Measurements from ENCODE around the gene FABP7.

FABP7 gene

DNA sequence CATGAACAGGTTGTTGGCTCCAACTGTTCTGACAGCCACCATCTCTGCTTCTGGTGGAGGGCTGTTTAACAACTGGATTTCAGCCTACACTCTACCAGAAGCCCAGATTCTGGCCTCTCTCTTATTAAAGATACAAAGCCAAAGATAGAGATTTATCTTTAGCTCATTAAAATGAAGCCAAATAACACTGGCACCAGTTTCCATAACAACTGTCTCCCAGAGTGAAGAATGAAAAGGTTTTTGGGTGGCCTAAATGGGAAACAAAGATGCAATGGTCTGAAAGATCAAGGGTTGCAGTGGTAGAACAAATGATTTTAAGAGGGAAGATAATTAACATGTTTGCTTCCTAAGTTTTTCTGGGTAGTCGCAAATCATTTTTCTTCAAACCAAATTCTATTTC lies 6.4 kb downstream of the FABP7 start:
- no peaks in the 10 kb centered on the region for H3K9me3 ChIP-seq (ENCODE audit: insufficient read depth, low read length)
- H3K9ac ChIP-seq (ENCODE audit: low read length): no peak overlapping the region
- no peaks in the 10 kb centered on the region for H3K79me2 ChIP-seq (ENCODE audit: low read length)
- H3K36me3 ChIP-seq (replicated peaks; ENCODE audit: low read depth, low read length): no peaks in the 10 kb centered on the region
- H3K27me3 ChIP-seq (ENCODE audit: low read depth, low read length): peaks cover 11% of the 10 kb centered on the region
- no peak overlapping the region for H2AFZ ChIP-seq (ENCODE audit: low read depth, low read length)
- H4K20me1 ChIP-seq (ENCODE audit: insufficient read depth, low read length): no peaks in the 10 kb centered on the region
- H3K4me3 ChIP-seq (ENCODE audit: low read length): no peak overlapping the region
- H3K4me1 ChIP-seq (ENCODE audit: low read length): peaks cover 8% of the 10 kb centered on the region; the same call in 1 of the 2 replicates
- no peak overlapping the region for H3K27ac ChIP-seq (ENCODE audit: low read length)
- TF ChIP-seq EZH2phosphoT487 (IDR thresholded peaks at IDR 0.05; ENCODE audit: low read depth): no peak
- TF ChIP-seq, protein P1, sequence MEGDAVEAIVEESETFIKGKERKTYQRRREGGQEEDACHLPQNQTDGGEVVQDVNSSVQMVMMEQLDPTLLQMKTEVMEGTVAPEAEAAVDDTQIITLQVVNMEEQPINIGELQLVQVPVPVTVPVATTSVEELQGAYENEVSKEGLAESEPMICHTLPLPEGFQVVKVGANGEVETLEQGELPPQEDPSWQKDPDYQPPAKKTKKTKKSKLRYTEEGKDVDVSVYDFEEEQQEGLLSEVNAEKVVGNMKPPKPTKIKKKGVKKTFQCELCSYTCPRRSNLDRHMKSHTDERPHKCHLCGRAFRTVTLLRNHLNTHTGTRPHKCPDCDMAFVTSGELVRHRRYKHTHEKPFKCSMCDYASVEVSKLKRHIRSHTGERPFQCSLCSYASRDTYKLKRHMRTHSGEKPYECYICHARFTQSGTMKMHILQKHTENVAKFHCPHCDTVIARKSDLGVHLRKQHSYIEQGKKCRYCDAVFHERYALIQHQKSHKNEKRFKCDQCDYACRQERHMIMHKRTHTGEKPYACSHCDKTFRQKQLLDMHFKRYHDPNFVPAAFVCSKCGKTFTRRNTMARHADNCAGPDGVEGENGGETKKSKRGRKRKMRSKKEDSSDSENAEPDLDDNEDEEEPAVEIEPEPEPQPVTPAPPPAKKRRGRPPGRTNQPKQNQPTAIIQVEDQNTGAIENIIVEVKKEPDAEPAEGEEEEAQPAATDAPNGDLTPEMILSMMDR (IDR thresholded peaks at IDR 0.05; ENCODE audit: low read depth, low read length): no peak
- H3K4me2 ChIP-seq (ENCODE audit: low read length): no peak overlapping the region

DNA sequence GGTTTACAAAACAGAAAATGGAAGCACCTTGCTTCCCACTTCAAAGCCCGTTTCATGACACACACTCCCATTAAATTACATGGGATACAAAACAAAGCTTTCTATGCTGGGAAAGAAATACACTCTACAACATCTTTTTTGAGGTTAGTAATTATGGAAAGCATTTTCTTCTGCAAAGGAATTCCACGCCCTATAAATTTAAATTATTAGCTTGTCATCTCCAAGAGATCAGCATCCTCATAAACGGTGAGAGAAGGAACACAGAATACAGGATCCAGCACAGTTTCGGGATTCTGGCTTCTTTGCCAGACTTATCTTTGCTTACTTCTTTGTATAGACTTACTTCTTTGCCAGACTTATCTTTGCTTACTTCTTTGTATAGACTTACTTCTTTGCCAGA lies 8.2 kb downstream of the FABP7 start:
- Histone ChIP-seq H3K27me3 (ENCODE audit: low read depth, low read length) (peaks cover 11% of the 10 kb centered on the region), H3K4me3 (ENCODE audit: low read length) (no peak overlapping the region), H3K36me3 (replicated peaks; ENCODE audit: low read depth, low read length) (no peaks in the 10 kb centered on the region), H3K4me1 (ENCODE audit: low read length) (peaks cover 8% of the 10 kb centered on the region; the same call in 1 of the 2 replicates), H3K79me2 (ENCODE audit: low read length) (no peaks in the 10 kb centered on the region), H2AFZ (ENCODE audit: low read depth, low read length) (no peak overlapping the region), H3K4me2 (ENCODE audit: low read length) (no peak overlapping the region), H4K20me1 (ENCODE audit: insufficient read depth, low read length) (no peaks in the 10 kb centered on the region), H3K9me3 (ENCODE audit: insufficient read depth, low read length) (no peaks in the 10 kb centered on the region), H3K27ac (ENCODE audit: low read length) (no peak overlapping the region), H3K9ac (ENCODE audit: low read length) (no peak overlapping the region)
- TF ChIP-seq, protein P1 (IDR thresholded peaks at IDR 0.05; ENCODE audit: low read depth, low read length): no peak
- no peak for TF ChIP-seq EZH2phosphoT487 (IDR thresholded peaks at IDR 0.05; ENCODE audit: low read depth)

GRCh38 chr6:122788208-122788607 lies 8.7 kb downstream of the FABP7 start:
- Histone ChIP-seq H3K4me2 (ENCODE audit: low read length) (peak overlapping the region; percentile 83), H3K27ac (ENCODE audit: low read length) (no peak overlapping the region), H3K27me3 (ENCODE audit: low read depth, low read length) (peaks cover 11% of the 10 kb centered on the region), H3K4me3 (ENCODE audit: low read length) (no peak overlapping the region), H3K36me3 (replicated peaks; ENCODE audit: low read depth, low read length) (no peaks in the 10 kb centered on the region), H4K20me1 (ENCODE audit: insufficient read depth, low read length) (no peaks in the 10 kb centered on the region), H3K9me3 (ENCODE audit: insufficient read depth, low read length) (no peaks in the 10 kb centered on the region), H3K4me1 (ENCODE audit: low read length) (peaks cover 8% of the 10 kb centered on the region; the same call in 1 of the 2 replicates), H3K79me2 (ENCODE audit: low read length) (no peaks in the 10 kb centered on the region), H2AFZ (ENCODE audit: low read depth, low read length) (no peak overlapping the region), H3K9ac (ENCODE audit: low read length) (no peak overlapping the region)
- TF ChIP-seq EZH2phosphoT487 (IDR thresholded peaks at IDR 0.05; ENCODE audit: low read depth): no peak
- TF ChIP-seq, protein P1 (IDR thresholded peaks at IDR 0.05; ENCODE audit: low read depth, low read length): no peak

DNA sequence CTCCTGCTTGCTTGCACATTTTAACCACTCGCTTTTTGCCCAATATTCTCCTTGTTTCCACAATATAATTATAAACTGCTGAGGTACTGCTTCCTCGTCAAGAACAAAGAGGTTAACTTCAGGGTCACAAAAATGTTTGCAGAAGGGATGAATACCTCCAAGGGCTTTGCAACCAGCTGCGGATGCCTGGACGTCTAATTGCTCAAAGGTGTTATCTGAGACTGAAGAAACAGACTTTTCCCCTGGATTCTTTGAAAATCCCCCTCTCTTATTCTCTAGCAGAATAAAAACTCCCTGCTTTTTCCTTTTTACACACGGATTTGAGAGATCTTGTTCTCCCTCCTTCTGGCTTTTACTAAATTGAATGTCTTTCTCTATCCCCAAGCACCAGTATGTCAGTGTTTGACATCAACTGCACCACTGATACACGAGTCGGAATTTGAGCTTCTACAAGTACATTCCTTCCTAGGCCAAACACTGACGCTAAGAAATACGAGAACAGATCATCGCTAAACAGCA lies 9.2 kb downstream of the FABP7 start:
- Histone ChIP-seq H3K36me3 (replicated peaks; ENCODE audit: low read depth, low read length) (no peaks in the 10 kb centered on the region), H3K27me3 (ENCODE audit: low read depth, low read length) (peaks cover 11% of the 10 kb centered on the region), H3K79me2 (ENCODE audit: low read length) (no peaks in the 10 kb centered on the region), H3K4me1 (ENCODE audit: low read length) (peaks cover 8% of the 10 kb centered on the region; the same call in 1 of the 2 replicates), H4K20me1 (ENCODE audit: insufficient read depth, low read length) (no peaks in the 10 kb centered on the region), H3K4me3 (ENCODE audit: low read length) (peak overlapping the region; percentile 97), H2AFZ (ENCODE audit: low read depth, low read length) (peak overlapping the region; percentile 79), H3K27ac (ENCODE audit: low read length) (no peak overlapping the region), H3K9ac (ENCODE audit: low read length) (peak overlapping the region; percentile 73), H3K9me3 (ENCODE audit: insufficient read depth, low read length) (no peaks in the 10 kb centered on the region), H3K4me2 (ENCODE audit: low read length) (peak overlapping the region; percentile 83)
- TF ChIP-seq, protein P1 (IDR thresholded peaks at IDR 0.05; ENCODE audit: low read depth, low read length): no peak
- no peak for TF ChIP-seq EZH2phosphoT487 (IDR thresholded peaks at IDR 0.05; ENCODE audit: low read depth)

All from OCI-LY3 (cell line).